ENCODE measurements around the gene AKNA.

Gene AKNA

GRCh38 chr9:114289571-114290481, 98.0 kb downstream of the AKNA start:
- DNase-seq (ENCODE audit: extremely low read depth in 1 of 2, low read depth in 1 of 2), result no peak

DNA sequence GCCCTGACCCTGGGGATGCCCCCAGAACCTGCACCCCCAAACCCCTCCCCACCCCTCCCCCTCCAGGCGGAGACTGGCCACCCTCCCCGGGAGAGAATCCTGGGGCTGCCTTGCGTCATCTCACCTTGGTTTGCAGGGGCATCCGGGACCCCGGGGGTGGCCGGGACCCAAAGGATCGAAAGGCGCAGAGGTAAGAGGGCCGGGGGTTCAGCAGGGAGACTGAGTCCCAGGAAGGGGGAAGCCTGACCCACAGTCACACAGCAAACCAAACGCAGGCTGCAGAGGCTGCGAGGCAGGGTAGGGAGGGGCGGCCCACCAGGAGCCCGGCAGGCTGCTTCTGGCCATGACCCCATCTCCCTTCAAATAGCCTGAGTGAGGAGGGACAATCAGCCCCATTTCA, 98.7 kb downstream of the AKNA start:
- DNase-seq (ENCODE audit: extremely low read depth in 1 of 2, low read depth in 1 of 2), result no peak

DNA sequence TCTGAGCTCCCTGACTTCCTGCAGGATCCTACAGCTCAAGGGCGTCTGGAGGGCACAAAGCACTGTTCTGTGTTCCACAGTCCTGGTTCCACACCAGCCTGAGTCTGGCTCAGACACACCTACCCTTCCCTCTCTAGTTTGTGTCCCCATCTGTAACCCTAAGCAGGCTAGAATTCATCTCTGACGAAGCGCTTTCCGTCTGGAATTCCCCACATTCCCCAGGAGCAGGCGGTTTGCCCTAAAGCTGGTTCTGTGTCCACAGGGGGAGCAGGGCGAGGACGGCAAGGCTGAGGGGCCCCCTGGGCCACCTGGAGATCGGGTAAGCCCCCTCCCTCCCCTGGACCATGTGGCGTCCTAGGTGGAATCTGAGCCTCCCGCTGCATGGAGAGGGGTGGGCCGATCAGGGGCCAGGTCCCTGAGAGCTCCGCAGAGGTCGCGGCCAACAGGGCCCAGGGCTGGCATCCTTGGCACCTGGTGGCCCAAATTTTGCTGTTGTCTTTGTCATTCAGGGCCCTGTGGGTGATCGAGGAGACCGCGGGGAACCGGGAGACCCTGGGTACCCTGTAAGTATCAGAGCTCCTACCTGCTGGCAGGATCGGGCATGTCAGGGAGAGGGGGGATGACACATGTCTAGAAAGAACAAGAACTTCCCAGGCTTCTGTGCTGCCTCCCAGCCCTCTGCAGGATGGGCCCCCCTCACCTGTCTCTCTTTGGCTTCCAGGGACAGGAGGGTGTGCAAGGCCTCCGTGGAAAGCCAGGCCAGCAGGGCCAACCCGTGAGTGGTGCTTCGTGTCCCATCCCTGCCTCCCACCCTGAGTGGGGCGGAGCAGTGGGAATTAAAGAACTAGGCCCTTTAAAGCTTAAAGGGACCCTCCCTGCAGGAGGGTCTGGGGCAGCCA, 99.3 kb downstream of the AKNA start:
- no peak for DNase-seq (ENCODE audit: extremely low read depth in 1 of 2, low read depth in 1 of 2)

DNA sequence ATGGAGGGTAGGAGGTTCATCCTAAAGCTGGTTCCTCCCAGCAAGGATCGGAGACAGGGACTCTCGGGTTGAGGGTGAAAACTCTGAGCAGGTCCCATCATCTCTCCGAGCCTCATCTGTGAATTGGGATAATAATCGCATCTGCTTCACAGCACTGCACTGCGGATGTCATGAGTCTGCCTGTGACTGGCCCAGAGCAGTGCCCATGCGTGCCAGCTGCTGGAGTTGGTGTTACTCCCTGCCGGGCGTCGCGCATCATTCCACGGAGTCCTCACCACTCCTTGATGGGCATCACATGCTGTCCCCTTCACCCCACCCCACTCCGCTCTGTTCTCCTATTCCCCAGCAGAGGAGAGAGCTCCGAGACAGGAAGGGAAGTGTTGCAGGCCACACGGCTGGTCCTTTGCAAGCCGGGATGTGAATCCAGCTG, 100.0 kb downstream of the AKNA start:
- no peak for DNase-seq (ENCODE audit: extremely low read depth in 1 of 2, low read depth in 1 of 2)

GRCh38 chr9:114287001-114287762, 100.6 kb downstream of the AKNA start:
- no peak for DNase-seq (ENCODE audit: extremely low read depth in 1 of 2, low read depth in 1 of 2)

DNA sequence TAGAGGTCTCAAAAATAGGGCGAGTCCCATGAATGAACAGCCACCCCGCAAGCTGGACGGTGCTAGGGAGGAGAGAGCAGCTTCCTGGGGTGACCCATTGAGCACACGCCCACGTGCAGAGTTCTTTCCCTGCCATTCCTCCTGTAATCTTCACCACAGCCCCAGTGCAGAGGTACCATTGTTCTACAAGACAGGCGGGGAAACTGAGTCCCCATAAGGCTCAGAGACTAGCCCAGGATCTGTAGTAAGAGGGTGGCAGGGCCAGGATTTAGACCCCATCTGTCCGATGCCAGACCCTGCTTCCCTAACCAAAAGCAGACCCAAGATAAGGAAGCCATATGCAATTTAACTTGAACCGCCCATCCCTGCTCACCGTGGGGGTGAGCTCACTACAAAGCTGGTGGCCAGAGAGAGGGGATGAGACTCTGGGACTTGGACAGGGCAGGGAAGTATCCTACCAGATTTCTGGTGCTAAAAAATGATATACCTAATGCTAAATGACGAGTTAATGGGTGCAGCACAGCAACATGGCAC, 101.6 kb downstream of the AKNA start:
- no peak for DNase-seq (ENCODE audit: extremely low read depth in 1 of 2, low read depth in 1 of 2)

DNA sequence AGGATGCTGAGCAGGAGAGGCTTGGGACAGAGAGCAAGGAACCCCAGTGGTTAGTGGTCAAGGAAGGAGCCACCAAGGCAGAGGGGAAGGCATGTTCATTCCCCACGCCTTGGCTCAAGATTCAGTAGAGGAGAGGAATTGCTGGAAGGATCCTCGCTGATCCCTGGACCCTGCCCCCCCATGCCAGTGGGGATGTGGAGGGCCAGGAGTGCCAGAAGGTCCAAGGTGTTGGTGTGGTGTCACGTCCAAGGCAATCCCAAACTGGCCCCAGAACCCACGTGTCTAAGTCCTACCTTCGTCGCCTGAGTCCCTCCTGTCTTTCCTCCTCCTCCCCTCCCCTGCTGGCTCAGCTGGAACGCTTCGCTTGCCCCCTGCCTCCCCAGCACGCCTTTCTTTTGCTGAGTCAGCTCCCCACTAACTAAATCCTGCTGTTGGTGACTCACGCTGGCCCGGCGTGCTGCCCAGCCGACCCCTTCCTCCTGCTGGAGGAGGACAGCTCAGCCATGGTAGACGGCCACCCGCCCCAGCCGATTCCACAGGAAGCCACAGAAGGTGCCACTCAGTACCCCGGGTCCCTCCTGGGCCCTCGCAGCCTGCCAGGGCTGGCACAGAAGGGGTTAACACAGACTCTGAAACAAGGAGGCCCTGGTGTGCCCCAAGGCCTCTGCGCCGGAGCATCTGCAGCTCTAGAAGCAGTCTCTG, 102.5 kb downstream of the AKNA start:
- DNase-seq (ENCODE audit: extremely low read depth in 1 of 2, low read depth in 1 of 2), result no peak

DNA sequence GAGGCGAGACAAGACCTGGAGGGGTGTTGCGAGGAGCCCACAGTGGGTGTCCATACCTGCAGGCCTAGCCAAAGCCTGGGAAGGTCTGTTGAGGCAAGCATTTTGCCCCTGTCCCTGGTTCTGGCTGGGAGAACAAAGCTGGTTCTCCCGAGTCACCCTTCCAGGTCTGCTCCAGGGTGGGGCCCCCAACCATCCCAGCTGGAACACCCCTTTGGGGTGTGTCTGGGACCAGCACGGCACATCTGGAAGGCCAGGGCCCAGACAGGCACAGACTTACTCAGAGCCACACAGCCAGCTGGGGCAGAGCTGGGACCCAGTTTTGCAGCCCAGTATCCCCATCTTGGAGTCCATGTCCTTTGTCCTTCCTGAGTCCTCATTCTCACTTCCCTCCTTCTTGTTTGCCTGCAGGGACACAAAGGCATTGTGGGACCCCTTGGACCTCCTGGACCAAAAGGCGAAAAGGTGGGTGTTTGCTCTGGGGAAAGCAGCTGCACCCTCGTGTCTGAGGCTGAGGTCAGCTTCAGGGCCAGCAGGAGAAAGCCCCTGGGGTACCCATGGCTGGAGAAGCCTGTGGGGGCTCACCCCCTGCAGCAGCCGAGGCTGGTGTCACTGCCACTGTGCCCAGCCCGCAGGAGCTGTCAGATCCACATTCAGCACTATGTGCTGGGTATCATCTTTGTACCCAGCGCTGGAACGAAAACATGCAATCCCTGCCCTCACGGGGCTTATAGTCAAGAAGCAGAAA, 103.3 kb downstream of the AKNA start:
- DNase-seq (ENCODE audit: extremely low read depth in 1 of 2, low read depth in 1 of 2), result no peak

Measured in stimulated activated CD8-positive, alpha-beta memory T cell treated with anti-CD3 and anti-CD28 coated beads, Interleukin-7, amount 100 ng/mL, for 48 hours (primary cell).